HG03558 (cell line): Measurements from ENCODE around the gene CARMIL1.

Source experiments
- ATAC-seq: cut with Tn5 transposase; IDR thresholded peaks from one replicate; pipeline ENCODE4 v1.9.1; 2021; ENCODE audit warnings: moderate number of reproducible peaks; ENCODE audit not compliant: unreplicated experiment; ENCODE audit errors: extremely low read depth

Gene CARMIL1

DNA sequence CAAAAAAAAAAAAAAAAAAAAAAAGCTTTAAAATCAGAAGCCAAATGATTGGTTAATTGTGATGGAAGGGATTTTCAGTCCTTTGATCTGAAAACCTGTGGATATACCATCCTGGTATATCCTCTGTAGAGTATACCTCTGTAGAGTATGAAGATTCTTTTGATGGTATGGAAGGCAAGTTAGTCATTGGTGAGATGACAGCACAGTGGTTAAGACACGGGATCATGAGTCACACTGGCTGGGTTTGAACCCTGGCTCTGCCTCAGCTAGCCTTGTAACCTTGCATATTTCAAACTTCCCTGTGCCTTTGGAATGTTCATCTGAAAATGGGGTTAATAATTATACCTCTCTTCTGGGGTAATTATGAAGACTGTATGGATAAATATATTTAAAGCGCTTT, 179.3 kb downstream of the CARMIL1 start:
- no peak for ATAC-seq

DNA sequence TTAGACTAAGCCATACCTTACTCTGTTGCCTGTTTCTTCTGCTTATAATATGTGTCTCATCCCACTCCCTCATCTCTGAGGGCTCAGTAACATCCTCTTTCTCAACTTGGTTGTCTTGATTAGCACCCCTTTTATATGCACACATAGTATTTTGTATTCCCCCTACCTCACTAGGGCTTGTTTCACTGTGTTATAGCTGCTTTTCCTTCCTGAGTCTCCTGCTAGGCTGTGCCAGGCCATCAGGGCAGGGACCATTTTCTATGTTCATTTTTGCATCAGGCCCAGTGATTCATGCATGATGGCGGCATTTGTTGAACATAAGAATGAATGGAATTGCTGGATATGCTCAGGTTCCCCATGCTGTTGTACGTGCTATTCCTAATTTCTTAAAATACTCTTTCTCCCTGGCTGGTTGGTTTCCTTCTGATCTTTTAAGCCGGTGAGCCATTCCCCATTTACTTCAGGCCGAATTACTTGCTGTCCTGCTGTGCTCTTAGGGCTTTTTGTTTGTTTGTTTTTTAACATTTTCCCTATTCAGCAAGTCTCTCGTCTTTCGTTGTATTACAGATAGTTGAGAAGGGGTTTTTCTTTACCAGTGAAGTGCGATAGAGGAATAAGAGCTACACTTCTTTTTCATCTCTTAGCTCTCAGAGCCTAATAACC, 183.2 kb downstream of the CARMIL1 start:
- ATAC-seq: no peak

DNA sequence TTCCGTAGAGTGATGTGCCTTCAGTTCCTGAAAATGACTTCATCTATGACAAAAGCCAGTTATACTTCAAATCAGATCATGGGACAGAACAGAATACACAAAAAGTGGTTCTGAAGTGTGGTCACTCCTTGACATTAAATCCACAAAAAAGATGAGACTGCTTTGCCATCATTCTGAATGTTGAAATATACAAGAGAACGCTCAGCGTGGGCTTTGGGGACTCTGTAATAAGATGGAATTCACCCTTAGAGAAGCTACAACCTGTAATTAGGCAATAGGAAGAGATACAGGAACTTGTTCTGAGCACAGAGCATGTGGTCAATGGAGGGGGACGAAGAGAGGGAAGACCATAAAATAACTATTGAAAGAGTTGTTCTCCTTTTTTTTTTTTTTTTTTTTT, 184.3 kb downstream of the CARMIL1 start:
- no peak for ATAC-seq

DNA sequence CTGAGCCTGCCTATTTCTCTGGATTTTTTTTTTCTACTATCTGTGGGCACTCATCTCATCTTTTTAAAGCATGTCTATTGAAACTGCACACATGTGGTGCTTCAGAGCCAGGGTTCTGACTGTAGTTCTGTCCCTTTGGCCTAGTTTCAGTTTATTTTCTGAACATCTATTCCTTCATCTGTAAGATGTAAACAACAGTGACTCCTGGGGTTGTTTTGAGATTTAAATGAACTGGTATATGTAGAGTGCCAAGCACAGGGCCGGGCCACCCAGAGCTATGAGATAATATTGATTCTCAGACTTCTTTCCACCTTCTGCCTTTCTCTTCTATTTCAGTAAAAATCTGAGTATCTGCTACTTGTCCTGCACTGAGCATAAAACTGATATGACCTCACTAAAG, 185.1 kb downstream of the CARMIL1 start:
- no peak for ATAC-seq

DNA sequence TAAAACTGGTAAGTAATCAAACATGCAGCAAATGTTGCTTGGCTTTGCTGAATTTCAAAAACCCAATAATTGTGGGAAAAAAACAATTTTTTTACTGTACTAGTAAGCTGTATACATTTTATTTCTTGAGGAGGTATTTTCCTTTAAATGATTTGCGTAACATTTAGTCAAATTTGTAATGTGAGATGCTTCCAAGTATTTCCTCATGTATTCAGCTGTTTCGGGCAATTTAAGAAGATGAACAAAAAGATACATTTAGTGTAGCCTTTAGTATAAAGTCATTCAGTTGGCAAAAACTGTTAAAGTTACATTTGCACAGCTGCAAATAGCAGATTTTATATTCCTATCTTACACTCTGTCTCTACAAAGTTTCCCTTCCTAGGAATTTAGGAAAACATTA, 186.8 kb downstream of the CARMIL1 start:
- ATAC-seq: no peak

DNA sequence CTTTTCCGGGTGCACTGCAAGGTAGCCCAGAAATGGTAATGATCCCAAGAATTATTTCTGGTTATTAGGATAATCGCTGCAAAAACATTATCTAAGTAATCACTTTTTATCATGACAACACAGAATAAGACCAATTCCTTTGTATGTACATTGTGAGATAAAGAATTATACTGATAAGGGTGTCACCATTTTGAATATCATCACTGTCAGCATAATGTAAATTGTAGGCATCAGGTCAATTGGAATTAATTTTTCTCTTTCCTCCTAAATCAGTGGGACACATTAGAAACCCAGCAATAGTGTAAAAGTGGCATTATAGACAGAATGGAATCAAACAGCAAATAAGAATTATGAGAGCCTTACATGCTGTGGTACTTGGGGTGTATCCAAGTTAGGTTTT, 189.7 kb downstream of the CARMIL1 start:
- no peak for ATAC-seq

DNA sequence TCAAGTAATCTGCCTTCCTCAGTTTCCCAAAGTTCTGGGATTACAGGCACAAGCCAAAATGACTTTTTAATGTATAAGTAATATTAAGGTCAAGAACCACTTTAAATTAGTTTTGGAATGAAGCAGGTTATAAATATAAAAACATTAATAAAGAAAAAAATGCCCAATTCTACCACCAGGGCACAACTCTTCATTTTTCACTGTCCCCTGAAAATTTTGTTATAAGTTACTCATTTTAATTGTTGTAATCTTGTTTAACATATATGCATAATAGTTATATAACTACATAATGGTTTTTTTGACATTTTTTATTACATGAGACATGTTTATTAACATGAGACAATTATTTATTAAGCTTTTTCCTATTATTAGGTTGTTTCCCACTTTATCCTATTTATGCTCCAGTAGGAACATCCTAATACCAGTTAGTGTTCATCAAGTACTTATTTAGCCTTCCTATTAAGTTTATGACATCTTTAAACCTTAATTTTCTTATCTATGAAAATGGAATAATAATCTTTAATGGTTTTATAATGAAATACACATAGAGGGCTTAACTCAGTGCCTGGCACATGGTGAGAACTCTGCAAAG, 190.7 kb downstream of the CARMIL1 start:
- no peak for ATAC-seq

DNA sequence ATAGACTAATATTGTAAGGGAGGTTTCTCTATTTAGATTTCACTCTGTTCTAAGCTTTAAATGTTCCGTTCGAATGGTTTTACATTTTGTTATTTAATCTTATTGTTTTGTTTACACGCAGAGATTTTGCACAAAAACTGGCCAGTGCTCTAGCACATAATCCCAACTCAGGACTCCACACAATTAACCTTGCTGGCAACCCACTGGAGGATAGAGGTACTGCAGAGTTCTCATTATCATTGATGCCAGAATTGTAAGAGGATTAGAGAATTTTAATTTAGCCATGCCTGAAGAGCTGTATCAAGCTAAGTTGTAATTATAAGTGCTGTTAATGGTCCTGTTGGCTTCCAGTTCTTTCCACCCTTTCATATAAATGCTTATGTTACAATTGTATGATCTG, 193.1 kb downstream of the CARMIL1 start:
- ATAC-seq: no peak

DNA sequence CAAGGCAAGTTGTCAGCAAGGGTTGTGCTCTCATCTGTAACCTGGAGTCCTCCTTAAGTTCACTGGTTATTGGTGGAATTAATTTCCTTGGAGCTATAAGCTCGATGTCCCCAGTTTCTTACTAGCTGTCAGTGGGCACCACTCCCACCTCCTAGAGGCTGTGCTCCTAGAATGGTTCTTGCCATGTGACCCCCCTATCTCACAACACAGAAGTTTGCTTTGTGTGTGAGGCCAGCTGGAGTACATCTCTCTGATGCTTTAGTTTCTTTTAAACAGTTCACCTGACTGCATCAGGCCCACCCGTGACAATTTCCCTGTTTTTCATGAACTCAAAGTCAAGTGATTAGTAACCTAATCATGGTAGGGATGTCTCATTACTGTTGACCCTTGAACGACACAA, 193.7 kb downstream of the CARMIL1 start:
- no peak for ATAC-seq

DNA sequence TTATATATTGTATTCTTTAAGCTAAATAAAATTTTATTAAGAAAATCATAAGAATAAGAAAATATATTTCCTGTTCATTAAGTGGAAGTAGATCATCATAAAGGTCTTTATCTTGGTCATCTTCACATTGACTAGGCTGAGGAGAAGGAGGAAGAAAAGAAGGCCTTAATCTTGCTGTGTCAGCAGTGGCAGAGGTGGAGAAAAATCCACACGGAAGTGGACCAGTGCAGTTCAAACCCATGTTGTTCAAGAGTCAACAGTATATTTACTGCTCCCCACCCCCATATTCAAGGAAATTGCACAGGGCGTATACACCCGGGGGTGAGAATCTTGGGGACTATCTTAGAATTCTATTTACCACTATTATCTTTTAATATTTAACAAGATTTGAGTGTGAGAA, 194.3 kb downstream of the CARMIL1 start:
- ATAC-seq: no peak

DNA sequence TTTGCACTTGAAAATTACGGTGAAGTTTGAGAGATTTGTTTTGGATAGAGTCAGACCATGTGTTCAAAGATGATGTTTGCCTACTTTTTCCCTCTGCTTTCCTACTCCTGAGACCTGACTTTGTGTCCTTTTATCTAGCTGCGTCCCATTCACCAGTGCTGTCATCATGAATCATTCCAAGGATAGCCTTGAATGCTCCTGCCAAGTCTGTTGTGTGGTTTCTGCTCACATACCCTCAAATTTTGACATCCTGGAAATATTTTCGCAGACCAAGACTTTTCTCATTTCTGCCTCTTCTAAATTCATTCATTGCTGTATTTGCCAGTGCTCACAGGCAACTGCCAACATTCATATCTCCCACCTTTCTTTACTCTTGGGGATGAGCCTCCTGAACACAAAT, 197.0 kb downstream of the CARMIL1 start:
- ATAC-seq: no peak

DNA sequence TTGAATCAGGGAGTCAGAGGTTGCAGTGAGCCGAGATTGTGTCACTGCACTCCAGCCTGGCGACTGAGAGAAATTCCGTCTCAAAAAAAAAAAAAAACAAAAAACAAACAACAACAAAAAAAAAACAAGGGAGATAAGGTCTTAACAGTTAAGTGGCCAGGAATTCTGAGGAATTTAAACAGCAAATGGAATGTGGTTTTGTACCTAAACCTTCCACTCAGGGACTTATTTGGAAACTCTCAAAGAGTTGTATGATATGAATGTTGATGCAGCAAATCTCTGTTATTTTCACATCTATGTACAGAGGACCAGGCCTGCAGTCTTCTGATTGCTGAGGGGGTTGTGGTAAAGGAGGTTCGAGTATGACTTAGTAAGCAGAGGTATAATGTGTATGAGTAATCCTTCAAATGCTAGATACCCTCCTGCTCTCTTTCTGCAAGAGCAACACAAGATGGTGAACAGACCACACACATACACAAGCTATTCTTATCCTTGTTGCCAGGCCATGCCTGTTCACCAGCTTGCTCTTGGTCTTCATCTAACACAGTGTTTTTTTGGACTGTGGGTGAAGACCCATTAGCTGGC, 197.9 kb downstream of the CARMIL1 start:
- ATAC-seq: no peak

DNA sequence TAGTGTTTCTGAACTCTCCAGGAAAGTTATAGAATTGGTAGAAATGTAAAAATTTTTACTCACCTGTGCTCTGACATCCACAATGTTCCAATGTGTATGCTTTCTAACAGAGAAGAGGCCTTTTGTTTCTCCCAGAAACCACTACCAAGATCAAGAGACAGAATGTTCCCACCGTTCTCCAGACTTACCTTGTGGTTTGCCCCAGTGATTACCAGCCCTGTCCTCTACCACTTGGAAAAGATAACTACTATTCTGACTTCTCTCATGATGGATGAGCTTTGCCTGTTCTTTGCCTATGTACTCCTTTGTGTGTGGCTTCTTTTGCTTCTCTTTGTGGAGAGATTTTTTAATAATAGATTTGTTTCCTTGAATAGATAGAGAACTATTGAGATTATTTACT, 199.8 kb downstream of the CARMIL1 start:
- no peak for ATAC-seq

DNA sequence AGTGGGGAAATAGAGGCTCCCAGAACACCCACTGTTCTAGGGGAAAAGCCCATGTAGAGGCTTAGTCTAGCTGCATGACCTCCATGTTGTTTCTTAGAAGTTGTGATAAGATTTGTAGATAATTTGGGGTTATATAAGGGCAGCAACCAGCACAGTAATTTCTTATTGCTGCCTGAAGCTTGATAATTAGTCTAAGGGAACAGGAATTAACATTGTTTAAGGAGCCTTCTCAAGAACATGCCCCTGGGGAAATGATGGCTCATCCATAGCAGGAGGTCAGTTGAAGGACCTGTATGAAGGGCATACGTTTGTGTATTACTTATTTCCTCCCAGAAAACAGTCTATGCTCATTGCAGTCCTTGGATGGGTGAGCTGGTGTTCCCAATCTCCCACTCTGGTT, 202.1 kb downstream of the CARMIL1 start:
- ATAC-seq: no peak

DNA sequence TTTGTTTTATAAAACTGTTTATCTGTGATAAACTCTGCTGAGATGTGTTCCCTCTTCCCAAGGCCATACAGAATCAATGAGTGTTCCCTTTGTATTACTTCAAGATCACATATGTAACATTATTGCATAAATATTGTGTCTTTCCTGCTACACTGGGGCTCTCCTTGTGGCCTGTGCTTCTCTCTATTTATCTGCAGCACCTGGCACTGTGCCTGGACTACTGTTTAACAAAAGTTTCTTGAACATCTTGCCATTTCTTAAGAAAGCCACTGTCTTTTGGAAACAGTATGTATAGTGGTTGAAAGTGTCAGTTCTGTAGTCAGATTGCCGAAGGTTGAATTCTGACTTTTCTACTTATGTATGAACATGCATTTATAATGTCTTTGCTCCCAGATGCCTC, 203.8 kb downstream of the CARMIL1 start:
- no peak for ATAC-seq

DNA sequence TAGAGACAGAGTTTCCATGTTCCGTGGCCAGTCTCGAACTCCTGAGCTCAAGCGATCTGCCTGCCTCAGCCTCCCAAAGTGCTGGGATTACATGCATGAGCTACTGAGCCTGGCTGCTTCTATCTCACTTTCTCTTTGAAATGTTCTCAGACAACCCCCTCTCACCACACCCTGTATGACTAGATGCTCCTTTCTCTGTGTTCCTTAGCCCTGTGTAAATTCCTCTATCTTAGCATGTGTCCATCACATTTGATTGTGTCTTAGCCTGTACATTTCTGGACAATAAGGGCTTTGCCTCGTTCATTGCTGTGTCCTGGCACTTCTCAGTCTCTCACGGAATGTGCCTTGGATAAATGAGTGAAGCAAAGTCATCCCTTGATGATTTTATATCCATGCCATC, 204.8 kb downstream of the CARMIL1 start:
- no peak for ATAC-seq

DNA sequence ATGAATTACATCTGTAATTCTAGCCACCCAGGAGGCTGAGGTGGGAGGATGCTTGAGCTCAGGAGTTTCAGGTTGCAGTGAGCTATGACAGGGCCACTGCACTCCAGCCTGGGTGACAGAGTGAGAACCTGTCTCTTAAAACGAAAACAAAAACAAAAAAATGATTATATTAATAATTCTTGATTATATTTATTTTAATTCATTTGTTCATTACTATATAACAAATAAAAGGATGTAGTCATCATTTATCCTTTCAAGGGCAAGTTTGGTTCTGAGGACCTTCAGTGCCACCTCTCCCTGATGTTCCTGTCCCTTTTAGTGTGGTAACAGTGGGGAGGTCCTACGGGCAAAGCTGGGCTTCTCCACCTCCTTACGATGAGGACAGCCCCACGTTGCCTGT, 205.7 kb downstream of the CARMIL1 start:
- no peak for ATAC-seq

DNA sequence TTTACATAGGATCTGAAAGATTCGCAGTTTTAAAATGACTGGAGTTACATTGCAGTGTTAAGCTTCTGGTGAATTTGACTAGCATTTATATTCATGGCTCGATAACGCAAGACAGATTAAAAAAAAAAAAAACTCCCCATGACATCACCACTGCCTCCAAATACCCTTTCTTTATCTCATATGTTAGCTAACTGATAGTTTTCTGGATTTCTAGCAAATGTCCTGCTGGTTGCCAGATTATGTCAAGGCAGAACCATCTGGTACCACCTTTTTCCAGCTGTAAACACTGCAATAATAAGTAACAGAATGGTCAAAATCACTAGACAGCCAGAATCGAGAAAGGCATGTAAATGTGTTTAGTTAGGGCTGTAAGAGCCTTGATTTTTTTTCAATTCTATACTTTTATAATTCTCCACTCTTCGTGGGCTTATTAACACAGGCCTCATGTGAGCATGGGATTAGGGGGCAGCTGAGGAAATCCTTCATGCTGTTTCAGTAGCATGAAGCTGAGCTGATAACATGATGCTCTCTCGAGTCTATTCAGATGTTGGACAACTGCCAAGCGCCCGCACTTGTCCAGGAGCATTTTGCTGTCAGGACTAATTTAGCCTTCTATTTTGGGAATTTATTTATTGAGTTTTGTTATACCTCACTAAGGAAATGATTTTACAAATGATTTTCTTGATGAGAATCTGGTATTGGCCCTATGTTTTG, 206.8 kb downstream of the CARMIL1 start:
- no peak for ATAC-seq

DNA sequence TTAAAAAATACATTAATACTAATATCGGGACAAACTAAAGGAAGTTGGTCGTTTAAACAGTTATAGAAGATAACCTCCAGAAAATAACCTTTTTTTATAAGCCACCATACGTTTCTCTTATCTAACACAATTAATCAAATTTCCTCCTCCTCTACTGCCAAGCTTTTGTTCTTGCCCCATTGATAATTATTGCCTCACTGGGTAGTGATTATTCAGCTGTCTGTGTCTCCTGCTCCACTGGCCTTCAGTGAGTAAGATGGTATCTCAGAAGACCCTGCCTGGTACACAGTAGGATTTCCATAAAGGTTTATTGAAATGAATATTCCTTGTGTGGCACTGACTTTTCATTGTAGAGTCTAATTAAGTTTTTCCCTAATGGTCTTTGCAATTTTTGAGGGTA, 207.4 kb downstream of the CARMIL1 start:
- no peak for ATAC-seq

DNA sequence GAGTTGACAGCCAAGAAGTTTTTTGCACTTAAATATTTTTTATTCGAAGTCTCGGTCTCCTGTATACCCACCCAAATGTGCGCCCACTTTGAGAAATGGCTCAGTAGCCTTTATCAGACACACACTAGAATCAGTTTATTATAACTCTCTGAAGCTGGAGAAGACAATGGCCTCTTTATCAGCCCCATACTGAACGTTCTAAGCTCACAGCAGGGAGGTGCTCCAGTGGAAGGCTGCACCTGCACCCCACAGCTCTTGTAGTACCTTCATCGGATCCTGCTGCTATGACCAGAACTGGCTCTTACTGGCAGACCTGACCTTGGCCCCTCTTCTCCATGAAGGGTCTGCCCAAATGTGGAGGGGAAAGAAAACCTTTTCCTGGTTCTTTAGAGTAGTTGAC, 207.8 kb downstream of the CARMIL1 start:
- ATAC-seq: no peak

DNA sequence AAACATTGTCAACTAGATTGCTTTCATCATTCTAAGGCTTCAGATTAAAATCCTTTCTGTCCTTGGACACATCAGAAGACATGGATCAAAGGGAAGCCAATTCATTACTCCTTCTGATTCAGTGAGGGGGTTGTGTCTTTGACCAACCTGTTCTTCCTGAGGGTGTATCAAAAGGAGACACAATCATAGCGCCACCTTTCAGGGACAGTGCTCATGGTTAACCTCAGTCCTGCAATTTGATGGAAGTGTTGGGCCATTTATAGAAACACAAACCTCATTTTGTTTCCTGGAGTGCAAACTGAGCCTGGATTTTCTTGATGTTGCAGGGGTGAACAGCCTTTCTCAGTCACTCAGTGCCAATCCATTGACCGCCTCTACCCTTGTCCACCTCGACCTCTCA, 209.0 kb downstream of the CARMIL1 start:
- ATAC-seq: no peak

DNA sequence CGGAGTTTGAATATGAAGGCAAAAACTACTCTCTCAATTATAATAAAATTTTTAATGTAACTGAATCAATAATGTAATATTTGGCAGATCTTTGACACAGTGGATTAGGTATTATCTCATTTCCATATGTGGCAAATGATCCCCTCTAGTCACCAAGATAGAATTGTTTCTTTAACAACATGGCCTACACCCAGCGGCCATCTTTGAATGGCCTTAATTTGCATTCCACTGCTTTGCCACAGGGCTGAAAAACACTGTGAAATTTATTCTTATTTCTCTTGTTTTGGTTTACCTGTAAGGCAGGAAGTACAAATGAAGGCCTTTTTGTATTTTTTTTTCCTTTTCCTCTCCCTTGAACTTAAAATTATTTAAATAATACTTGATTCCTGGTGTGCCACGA, 210.2 kb downstream of the CARMIL1 start:
- ATAC-seq: no peak
